Measurements from ENCODE around the gene TAS2R40.
"Not testable (repeated sequence)": the region's sequence is repeated elsewhere in the genome, so short reads cannot be mapped to it uniquely, and the experiment has no call there.

The TAS2R40 gene

DNA sequence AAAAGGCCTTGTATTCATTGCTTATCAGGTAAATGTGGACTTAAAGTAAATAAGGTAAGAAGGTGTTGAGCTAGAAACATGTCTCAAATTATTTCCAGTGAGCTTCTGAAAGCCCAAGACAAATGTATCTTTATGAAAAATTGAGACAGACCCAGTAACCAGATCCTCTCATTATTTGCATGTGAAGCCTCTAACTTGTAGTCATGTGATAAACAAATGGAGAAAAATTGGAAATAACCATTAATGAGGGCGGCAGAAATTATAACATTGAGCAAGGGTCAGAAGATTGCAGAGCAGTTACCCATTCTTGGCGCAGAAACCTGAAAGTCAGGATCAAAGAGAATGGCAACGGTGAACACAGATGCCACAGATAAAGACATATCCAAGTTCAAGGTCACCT, at the start of gene TAS2R40:
Gene TAS2R40, plus strand, starts transcription at position 301 of the 400 bp plus-strand sequence. Its CDS starts 42 bp downstream, at position 343.
- DNase-seq: no peak

DNA sequence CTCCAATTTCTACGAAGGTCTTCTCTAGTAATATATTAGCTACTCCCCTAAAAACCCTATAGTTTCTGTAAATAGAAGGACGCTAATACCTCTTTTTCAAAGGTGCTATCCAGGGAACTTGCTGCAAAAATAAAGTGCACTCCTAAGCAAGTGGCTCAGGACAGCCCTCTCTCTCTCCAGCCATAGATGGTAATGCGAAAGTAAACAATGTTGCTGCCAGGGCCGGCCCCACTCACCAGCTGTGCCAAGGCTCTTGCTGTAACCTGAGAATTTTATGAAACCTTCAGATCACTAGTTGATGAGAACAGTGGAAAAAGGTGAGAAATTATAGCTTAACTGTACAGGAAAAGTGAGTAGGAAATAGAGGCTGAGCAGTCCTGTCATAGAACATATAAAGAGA, 49.5 kb upstream of the TAS2R40 start:
- DNase-seq: no peak

DNA sequence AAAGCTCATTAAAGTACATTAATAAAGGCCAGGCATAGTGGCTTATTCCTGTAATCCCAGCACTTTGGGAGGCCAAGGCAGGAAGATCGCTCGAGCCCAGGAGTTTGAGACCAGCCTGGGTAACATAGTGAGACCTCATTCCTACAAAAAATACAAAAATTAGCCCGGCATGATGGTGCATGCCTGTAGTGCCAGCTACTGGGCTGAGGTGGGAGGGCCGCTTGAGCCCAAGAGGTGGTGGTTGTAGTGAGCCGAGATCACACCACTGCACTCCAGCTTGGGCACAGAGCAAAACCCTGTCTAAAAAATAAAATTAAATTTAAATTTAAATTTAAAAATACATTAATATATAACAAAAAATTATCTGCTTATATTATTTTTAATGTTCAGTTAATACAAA, 45.7 kb upstream of the TAS2R40 start:
- DNase-seq: no peak

DNA sequence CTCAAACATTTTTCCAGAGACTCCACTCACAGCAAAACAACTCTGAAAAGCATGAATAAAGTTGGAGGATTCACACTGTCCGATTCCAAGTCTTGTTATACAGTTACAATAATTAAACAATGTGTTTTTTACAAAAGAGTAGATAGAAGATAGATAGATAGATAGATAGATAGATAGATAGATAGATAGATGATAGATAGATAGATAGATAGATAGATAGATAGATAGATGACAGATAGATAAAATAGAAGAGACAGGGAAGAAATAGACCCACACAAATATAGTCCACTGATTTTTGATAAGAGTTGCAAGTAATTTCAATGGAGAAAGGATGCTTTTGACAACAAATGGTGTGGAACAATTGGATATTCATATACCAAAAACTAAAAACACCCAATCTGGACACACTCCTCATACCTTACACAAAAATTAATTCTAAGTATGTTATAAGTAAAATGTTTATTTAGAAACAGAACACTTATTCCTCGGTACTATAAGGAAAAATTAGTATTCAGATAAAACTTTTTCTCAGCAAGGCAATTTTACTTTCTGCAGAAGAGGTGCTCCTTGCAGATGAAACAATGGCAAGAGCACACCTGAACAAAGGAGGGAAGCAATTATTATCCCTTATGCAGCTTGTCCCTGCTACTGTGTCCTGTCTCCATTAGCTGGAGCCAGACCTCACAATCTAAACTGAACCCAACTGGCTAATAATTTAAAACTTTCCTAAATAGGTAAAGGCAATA, 44.3 kb upstream of the TAS2R40 start:
- DNase-seq: no peak

DNA sequence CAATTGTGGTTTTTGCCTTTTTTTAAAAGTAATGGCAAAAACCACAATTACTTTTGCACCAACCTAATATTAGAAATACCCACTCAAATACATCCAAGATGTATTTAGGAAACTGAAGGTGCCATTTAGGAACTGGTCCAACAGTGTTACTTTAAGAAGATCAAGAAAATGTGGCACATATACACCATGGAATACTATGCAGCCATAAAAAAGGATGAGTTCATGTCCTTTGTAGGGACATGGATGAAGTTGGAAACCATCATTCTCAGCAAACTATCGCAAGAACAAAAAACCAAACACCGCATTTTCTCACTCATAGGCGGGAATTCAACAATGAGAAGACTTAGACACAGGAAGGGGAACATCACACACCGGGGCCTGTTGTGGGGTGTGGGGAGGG, 41.1 kb upstream of the TAS2R40 start:
- DNase-seq: not testable (repeated sequence)

DNA sequence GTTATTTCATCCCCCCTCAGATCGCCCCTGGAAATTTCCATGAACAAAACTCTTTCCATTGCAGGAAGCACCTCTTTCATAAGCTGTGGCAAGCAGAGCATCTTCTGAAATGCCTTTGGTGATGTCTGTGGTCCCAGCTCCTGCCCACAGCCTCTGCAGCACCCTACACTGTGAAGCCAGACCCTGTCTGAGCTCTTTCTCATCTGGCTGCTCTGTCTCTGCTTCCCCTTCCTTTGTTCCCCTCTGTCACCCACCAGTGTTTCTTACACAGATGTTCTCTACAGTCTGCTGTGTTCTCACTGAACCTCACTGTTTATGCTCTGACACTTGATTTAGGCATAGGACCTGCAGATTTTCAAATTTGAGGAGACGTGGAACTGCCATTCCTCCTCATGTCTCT, 40.5 kb upstream of the TAS2R40 start:
- DNase-seq: peak in 1 of 2 donors; percentile 2

DNA sequence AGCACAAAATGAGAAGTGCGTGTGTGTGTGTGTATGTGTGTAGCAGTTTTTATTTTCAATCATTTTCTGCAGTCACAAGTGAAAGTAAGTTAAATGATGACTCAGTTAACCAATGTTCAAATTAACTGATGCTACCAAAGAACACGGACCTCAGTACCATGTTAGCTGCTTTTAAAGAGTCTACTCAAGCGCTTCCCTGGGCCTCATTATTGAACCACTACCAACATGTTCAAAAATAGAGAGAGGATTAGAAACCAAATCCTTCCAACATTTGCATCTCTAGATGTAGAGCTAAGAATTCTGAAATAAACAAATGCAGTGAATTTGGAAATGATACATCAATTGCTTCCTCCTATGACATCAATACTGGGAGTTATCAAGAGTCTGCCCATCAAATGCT, 38.8 kb upstream of the TAS2R40 start, which contains the start of gene TAS2R39:
Gene TAS2R39, plus strand, starts transcription at position 396 of the 400 bp plus-strand sequence. Its CDS starts 0 bp downstream, at position 396.
- no peak for DNase-seq

DNA sequence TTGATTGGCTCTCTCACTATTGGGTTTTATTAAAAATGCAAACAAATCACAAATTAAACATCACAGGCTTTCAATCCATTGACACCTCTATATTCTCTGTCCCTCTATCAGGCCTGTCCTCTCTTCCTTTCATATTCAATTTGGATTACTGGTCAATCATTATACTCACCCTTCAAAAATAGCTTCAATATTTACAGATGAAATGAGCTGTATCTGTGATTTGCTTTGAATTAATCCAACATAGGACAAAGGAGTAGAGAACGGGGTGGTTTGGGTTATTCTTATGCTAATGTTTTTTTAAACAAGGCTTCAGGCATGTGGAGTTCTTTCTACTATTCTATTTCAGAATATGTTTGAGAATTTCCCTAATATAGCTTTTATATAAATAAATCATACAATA, 36.3 kb upstream of the TAS2R40 start:
- DNase-seq: no peak

DNA sequence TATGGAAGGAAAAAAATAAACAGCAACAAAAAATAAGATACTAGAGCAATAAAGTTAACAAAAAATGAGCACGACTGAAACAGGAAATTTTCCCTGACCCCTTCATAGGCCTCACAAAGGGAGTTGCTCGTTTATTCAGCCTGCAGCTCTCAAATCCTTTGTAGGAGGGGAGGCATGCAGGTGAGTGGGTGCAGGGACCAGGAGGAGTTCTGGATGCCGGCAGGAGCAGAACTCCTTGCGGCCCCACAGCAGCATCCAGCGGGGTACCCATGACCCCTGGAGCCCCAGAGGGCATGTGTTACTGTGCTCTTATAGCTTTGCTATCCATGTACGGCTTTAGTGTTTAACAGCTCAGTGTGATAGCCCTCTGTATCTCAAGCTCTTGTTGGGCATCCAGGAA, 32.8 kb upstream of the TAS2R40 start:
- DNase-seq: no peak

DNA sequence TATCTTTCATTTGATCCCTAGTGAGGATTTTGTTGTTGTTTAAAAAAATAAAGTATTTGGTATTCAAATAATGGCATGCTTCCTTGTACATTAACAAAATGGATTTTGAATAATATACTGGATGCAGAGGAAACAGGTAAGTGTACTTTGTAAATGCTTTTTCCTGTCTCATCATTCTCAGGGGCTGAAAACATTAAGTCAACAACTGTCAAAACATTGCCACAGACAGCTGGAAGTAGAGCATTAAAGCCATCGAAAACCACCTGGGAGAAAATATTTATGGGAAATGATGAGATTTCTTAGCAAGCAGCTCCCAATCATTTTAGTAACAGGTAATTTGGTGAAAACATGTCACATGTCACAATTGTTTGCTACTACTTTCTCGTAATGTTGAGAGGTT, 28.0 kb upstream of the TAS2R40 start:
- DNase-seq: no peak

DNA sequence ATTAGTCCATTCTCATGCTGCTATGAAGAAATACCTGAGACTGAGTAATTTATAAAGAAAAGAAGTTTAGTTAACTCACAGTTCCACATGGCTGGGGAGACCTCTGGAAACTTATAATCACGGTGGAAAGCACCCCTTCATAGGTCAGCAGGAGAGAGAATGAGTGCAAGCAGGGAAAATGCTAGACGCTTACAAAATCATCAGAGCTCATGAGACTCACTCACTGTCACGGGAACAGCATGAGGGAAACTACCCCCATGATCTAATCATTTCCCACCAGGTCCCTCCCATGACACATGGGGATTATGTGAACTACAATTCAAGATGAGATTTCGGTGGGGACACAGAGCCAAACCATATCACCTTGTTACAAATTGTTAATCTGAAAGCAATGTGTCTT, 22.8 kb upstream of the TAS2R40 start:
- DNase-seq: no peak

DNA sequence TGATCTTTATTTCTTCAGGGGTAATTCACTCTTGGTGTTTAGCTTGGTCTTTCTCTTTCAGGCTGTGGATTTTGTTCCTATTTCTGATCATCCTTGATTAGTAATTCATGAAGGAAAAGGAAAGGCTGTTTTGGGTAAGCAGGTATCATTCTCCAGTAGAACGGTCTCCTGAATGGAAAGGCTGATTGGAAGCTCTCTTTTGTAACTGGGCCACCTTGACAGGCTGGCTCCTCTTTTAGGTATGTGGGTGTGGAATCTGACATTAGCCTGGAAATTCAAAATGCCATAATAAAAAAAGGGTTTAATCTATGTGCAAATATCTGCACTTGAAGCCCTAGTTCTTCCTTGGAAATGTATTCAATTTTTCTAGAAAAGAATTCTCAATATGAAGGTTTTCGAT, 19.7 kb upstream of the TAS2R40 start:
- no peak for DNase-seq

DNA sequence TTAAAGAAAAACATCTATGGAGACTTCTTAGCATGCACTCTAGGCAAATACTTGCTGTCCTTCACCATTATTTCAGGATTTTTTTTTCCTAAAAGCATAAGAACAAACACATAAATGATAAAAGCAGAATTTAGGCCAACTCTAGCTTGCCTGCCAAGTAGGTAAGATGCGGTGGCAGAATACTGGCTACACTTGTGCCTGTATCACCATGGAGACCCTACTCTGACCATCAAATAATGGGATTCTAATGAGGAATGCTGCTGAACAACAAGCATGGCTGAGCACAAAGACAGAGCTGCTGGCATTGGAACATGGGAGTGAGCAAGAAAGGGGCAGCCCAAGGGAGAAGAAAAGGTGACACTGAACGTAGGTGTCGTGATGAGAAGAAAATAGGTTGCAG, 18.5 kb upstream of the TAS2R40 start:
- no peak for DNase-seq

DNA sequence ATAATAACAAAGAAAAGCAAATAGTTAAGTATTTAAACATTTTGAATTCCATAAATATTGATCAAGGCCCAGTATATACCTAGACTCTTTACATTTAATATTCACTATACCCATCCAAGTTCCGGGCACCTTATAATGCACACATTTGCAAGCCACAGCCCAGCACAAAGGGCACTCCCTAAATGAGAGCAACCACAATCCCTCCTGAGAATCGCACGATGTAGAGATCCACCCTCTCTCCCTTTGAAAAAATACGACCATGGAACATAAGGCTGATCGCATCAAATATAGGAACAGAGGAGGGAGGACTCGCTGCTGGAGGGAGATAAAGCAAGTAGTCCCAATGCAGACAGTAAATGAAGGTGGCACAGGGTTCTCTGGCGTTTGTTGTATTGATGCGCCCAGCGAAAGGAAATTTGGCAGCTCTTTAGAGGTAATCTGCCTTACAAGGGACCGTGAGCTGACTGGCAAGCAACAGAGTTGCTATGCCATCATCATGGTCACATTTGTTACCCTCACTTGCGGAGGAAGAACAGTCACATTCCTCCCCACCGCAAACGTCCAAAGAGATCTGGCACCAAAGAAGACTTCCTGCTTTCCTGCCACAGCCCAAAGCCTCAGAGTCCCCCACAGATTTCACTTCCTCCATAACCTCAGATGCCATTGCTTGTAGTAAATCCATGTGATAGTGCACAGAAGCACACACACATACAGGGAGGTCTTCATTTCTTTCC, 16.1 kb upstream of the TAS2R40 start:
- peak; percentile 26 to 67 for DNase-seq

DNA sequence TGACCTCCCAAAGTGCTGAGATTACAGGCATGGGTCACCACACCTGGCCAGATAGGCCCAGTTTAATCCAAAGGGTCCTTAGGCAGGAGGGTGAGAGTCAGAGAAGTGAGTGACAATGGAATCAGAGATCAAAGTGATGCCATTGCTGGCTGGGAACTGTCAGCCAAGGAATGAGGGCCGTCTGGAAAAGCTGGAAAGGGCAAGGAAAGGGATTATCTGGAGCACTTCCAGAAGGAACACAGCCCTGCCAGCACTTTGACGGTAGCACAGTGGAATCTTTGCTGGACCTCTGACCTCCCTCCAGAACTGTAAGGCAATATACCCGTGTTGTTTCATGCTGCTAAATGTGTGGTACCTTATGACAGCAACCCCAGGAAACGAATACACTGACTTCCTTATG, 11.3 kb upstream of the TAS2R40 start:
- DNase-seq: no peak

DNA sequence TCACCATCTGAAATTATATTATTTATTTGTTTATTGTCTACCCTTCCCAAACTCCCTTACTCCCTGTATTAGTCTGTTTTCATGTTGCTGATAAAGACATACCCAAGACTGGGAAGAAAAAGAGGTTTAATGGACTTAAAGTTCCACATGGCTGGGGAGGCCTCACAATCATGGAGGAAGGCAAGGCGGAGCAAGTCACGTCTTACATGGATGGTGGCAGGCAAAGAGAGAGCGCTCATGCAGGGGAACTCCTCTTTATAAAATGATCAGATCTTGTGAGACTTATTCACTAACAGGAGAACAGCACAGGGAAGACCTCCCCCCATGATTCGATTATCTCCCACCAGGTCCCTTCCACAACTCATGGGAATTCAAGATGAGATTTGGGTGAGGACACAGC, 8.4 kb upstream of the TAS2R40 start:
- DNase-seq: not testable (repeated sequence)

DNA sequence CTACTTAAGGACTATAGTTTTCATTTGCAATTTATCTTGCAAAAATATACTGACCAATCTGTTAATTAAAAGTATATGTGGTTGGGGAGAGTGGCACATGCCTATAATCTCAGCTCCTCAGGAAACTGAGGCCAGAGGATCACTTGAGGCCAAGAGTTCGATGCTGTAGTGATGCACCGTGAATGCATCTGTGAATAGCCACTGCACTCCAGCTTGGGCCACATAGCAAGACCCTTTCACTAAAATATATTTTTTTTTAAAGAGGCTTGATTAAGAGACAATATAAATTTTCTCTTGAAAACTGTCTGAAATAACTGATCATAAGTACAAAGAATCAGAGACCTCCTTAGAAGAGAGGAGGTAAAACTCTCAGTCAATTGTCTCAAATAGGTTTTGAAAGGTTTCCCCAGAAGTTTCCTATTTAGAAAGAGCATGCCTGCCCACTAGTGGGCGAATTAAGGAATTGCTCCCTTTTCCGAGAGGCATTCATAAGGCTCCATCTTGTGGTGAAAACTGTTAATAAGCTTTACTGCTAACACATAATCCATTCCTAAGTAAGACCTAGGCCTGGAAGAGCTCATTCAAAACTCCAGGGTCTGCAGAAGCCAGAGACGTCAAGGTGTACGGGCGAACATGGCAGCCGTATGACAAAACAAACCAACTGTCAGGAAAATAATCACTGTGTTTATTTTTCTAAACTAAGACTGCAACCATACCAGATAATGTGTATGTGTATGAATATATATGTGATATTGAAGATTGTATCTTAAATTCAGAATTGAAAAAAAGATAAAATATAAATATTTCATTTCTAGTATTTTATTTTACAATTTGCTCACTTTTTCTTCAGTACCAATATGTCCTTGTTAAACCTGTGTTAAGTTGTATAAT, 6.8 kb upstream of the TAS2R40 start:
- DNase-seq: peak; percentile 74 to 82

DNA sequence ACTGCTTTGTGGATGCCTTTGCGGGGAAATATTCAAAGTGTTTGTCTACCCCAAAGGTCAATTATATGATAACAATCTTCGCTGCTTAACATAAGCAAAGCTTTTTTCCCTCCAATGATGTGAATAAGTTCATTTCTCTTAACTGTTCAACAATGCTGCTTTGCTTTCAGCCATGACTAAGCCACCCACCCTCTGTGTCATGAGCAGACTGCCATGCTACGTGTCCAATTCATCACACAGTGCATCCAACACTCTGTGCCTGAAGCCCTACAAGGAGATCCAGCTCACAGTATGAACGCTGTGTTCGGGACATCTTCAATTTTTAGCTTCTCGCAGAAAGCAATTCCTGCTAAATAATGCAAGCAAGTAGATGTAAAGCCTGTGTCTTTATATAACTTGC, 5.7 kb upstream of the TAS2R40 start:
- no peak for DNase-seq

DNA sequence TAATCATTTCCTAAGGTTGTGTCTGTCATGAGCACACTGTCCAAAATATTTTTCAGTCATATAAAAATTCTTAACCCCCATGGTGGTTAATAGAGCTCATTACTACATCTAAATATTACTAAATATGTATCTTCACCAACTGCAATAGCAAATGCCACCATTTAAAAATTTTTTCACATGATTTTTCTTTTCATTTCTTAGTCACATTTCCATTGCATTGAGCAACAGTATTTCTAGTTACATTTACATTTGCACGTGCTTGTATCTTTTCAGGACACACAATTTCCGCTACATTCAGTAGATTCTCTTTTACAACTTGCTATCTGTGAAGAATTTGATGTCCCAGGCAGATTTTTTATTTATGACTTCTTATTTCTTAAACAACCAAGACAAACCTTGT, 5.2 kb upstream of the TAS2R40 start:
- DNase-seq: no peak

DNA sequence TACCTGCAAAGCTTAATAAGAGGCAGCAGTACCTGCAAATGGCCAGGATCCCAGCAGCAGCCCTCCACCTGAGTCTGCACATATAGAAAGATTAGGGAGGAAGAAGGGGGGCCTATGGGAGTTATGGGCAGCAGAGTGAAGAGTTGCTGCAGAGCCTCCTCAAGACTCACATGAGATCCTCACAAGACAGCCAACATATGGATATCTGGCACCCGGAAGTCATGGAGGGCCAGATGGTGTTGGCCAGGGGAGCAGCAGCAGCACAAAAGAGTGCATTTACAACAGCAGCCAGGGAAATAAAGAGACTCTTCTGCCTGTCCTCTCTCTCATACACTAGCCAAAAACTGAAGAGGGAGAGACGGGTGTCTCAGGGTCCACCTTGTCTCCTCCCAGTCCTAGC, 4.0 kb upstream of the TAS2R40 start:
- no peak for DNase-seq

DNA sequence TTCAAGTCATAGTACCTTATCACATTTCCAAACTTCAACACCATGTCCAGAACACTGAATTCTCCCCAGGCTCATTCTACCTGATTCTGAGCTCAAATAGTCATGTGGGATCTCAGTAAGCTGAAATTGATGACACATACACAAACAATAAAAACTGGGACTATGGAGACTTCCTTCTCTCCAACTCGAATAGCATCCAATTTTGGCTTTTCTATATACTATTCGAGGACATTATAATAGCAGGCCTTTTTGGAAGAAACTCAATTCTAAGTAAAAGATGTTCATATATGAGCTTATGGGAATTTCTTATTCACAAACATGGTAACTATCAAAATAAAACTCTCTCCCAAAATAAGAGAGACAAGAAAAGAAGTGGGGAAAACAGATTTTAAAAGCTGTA, 551 bp upstream of the TAS2R40 start:
- DNase-seq: no peak

DNA sequence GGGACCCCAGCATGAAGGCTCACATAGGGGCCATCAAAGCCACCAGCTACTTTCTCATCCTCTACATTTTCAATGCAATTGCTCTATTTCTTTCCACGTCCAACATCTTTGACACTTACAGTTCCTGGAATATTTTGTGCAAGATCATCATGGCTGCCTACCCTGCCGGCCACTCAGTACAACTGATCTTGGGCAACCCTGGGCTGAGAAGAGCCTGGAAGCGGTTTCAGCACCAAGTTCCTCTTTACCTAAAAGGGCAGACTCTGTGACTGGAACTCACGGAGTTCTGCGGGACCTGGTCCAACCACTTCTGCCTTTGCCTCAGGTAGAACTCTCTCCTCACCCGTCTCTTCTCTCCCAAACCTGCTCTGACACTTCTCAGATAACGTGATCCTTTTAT, 945 bp downstream of the TAS2R40 start:
- peak in 1 of 2 donors; percentile 59 for DNase-seq

DNA sequence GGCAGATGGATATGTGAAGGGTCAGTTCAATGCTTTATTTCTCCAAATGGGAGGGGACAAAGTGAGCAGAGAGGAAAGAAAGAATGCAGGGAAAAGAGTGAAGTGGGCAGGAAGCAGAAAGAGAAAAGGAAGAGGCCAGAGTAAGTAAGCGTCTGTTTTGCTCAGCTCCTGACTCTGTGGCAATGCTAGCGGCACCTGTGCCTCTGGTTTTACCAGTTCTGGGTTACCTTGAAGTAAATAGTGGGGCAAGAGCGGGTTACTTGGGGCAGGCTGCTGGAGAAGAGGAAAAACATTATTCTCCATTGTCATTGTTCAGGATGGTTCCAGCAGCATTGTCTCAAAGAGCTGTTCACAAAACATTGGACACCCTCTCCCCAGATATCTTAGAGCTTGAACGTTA, 1.9 kb downstream of the TAS2R40 start:
- no peak for DNase-seq
